Adrenal gland (tissue), 5 donors: ENCODE results near the gene RBM15B.

Experiments used
- CTCF ChIP-seq, 6 experiments: fragments of 450-650 bp in 4 of 6; fragments of 200-600 bp in 2 of 6; sonication (generic) in 1 of 6; IDR thresholded peaks; 1 replicate in 5 of 6; 2 replicates in 1 of 6; pipeline versions ENCODE4 v1.5.1 to v1.8.0; 2016 to 2021; ENCODE audit warnings: antibody characterized with exemption in 6 of 6, mild to moderate bottlenecking in 2 of 6, moderate library complexity in 1 of 6
- POLR2A ChIP-seq, 2 donors: fragments of 450-650 bp; IDR thresholded peaks; one replicate each; pipeline ENCODE4 v1.6.1; 2017; ENCODE audit warnings: antibody characterized with exemption in 2 of 2, mild to moderate bottlenecking in 2 of 2, moderate library complexity in 1 of 2
- donor health status: DM: no; HTN: no; CAD: no.

- TF ChIP-seq CTCF (IDR thresholded peaks at IDR 0.05) (no peak), POLR2A (IDR thresholded peaks at IDR 0.05) (no peak)
Observed at GRCh38 chr3:51354172-51354571, 36.9 kb upstream of the RBM15B start.
